Measurements from ENCODE around the gene LCE5A. TPM values are rescaled to one million over a fixed set of nuclear protein-coding genes. Genes with fewer than 3 reads are reported as not detected.

The LCE5A gene
- total and polyA plus RNA-seq, 4 donors = not detected

- no peak for TF ChIP-seq HNF4G (IDR thresholded peaks at IDR 0.05)
- no peak for TF ChIP-seq GABPA (IDR thresholded peaks at IDR 0.05 in 1 of 2, conservative IDR thresholded peaks at IDR 0.05 in 1 of 2)
- no peak for TF ChIP-seq ZBTB33 (IDR thresholded peaks at IDR 0.05)
- TF ChIP-seq, protein P1, sequence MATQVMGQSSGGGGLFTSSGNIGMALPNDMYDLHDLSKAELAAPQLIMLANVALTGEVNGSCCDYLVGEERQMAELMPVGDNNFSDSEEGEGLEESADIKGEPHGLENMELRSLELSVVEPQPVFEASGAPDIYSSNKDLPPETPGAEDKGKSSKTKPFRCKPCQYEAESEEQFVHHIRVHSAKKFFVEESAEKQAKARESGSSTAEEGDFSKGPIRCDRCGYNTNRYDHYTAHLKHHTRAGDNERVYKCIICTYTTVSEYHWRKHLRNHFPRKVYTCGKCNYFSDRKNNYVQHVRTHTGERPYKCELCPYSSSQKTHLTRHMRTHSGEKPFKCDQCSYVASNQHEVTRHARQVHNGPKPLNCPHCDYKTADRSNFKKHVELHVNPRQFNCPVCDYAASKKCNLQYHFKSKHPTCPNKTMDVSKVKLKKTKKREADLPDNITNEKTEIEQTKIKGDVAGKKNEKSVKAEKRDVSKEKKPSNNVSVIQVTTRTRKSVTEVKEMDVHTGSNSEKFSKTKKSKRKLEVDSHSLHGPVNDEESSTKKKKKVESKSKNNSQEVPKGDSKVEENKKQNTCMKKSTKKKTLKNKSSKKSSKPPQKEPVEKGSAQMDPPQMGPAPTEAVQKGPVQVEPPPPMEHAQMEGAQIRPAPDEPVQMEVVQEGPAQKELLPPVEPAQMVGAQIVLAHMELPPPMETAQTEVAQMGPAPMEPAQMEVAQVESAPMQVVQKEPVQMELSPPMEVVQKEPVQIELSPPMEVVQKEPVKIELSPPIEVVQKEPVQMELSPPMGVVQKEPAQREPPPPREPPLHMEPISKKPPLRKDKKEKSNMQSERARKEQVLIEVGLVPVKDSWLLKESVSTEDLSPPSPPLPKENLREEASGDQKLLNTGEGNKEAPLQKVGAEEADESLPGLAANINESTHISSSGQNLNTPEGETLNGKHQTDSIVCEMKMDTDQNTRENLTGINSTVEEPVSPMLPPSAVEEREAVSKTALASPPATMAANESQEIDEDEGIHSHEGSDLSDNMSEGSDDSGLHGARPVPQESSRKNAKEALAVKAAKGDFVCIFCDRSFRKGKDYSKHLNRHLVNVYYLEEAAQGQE (IDR thresholded peaks at IDR 0.05) = no peak
- no peak for TF ChIP-seq RXRA (IDR thresholded peaks at IDR 0.05)
- TF ChIP-seq RAD21 (IDR thresholded peaks at IDR 0.05) = no peak
- no peak for TF ChIP-seq TAF1 (conservative IDR thresholded peaks at IDR 0.05)
- TF ChIP-seq ATF3 (IDR thresholded peaks at IDR 0.05) = no peak
- no peak for TF ChIP-seq JUND (IDR thresholded peaks at IDR 0.05)
- TF ChIP-seq, protein P2, sequence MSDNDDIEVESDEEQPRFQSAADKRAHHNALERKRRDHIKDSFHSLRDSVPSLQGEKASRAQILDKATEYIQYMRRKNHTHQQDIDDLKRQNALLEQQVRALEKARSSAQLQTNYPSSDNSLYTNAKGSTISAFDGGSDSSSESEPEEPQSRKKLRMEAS (IDR thresholded peaks at IDR 0.05) = no peak
- TF ChIP-seq SP1 (IDR thresholded peaks at IDR 0.05) = no peak
- H3K4me3 ChIP-seq (ENCODE audit: low read depth in 1 of 3, low read length in 3 of 3) = no peak overlapping the region
- WGBS = 73% methylated on average over 1 of the region's 1 CpG
- no peaks in the 10 kb centered on the region for H3K36me3 ChIP-seq (ENCODE audit: control insufficient read depth in 4 of 4, insufficient read depth in 3 of 4, low read depth in 1 of 4, low read length in 3 of 4)
- peaks cover 0 to 2% (median 0%) of the 10 kb centered on the region in 4 donors for H3K27me3 ChIP-seq (ENCODE audit: control insufficient read depth in 4 of 4, insufficient read depth in 4 of 4, low read length in 3 of 4)
- no peak overlapping the region for H3K9ac ChIP-seq (ENCODE audit: low read depth in 1 of 2, low read length in 2 of 2)
- H3K4me1 ChIP-seq (ENCODE audit: control insufficient read depth in 4 of 4, insufficient read depth in 4 of 4, low read length in 3 of 4) = no peaks in the 10 kb centered on the region
- no peak for DNase-seq (ENCODE audit: low spot score)
- no peak overlapping the region for H3K27ac ChIP-seq (ENCODE audit: low read depth in 1 of 2, low read length in 2 of 2)
- H3K9me3 ChIP-seq (ENCODE audit: control insufficient read depth in 4 of 4, low read length in 3 of 4) = no peaks in the 10 kb centered on the region
These were observed 44.4 kb upstream of the LCE5A start for GRCh38 chr1:152466217-152466616.

DNA sequence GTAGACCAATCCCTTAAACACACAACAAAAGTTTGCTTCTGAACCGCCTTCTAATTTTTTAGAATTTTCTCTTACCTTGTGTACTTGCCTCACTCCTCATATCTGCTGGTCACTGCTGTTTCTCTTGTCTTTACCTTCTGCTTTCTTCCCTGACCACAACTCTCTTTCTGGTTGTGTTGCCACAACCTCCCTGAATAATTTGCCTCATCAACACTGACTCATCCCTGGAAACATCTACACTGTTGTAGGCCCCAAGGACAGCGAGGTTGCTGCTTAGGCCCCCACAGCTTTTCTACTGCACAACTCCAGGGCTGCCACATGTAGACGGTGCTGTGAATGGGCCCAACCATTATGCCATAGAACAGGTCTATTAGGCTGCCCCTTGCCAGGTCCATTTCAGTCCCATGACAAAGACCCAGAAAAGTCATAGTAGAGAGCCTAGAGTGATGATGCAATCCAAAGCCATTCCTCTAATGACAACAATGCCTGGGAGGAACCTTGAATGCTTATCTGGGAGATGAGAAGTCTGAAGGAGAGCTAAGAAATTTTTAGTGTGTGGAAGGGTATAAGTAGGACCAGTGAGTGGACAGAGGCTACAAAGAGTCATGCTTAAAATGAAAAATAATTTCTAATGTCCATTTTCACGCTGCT, 36.6 kb upstream of the LCE5A start:
- no peak overlapping the region for H3K27ac ChIP-seq (ENCODE audit: low read depth in 1 of 2, low read length in 2 of 2)
- H3K4me3 ChIP-seq (ENCODE audit: low read depth in 1 of 3, low read length in 3 of 3) = no peak overlapping the region
- TF ChIP-seq, protein P2 (IDR thresholded peaks at IDR 0.05) = no peak
- TF ChIP-seq EGR1 (IDR thresholded peaks at IDR 0.05; ENCODE audit: low read depth in 2 of 2) (no peak), GABPA (IDR thresholded peaks at IDR 0.05 in 1 of 2, conservative IDR thresholded peaks at IDR 0.05 in 1 of 2) (no peak), RAD21 (IDR thresholded peaks at IDR 0.05) (no peak), JUND (IDR thresholded peaks at IDR 0.05) (no peak), SP1 (IDR thresholded peaks at IDR 0.05) (no peak), HNF4A (conservative IDR thresholded peaks at IDR 0.05) (no peak)
- H3K36me3 ChIP-seq (ENCODE audit: control insufficient read depth in 4 of 4, insufficient read depth in 3 of 4, low read depth in 1 of 4, low read length in 3 of 4) = no peaks in the 10 kb centered on the region
- DNase-seq (ENCODE audit: low spot score) = no peak
- H3K9ac ChIP-seq (ENCODE audit: low read depth in 1 of 2, low read length in 2 of 2) = no peak overlapping the region
- 70% methylated on average over 4 of the region's 4 CpGs for WGBS
- H3K27me3 ChIP-seq (ENCODE audit: control insufficient read depth in 4 of 4, insufficient read depth in 4 of 4, low read length in 3 of 4) = no peaks in the 10 kb centered on the region
- no peaks in the 10 kb centered on the region for H3K4me1 ChIP-seq (ENCODE audit: control insufficient read depth in 4 of 4, insufficient read depth in 4 of 4, low read length in 3 of 4)
- peaks cover 7 to 23% (median 14%) of the 10 kb centered on the region in 4 donors for H3K9me3 ChIP-seq (ENCODE audit: control insufficient read depth in 4 of 4, low read length in 3 of 4)
